Breast epithelium (tissue), 3 donors: ENCODE results near the gene RPL28.

Experiments
- CTCF ChIP-seq, 3 donors: fragments of 450-650 bp; IDR thresholded peaks; one replicate each; pipeline ENCODE4 v1.5.1; 2016 to 2017; ENCODE audit warnings: antibody characterized with exemption in 3 of 3, mild to moderate bottlenecking in 3 of 3, moderate library complexity in 3 of 3
- POLR2AphosphoS5 ChIP-seq, 3 donors: sonication (generic); formaldehyde crosslinking; IDR thresholded peaks; one replicate each; pipeline ENCODE4 v1.6.1; 2017; ENCODE audit warnings: antibody characterized with exemption in 3 of 3

- TF ChIP-seq CTCF (IDR thresholded peaks at IDR 0.05): no peak
- TF ChIP-seq POLR2AphosphoS5 (IDR thresholded peaks at IDR 0.05): no peak
Observed at GRCh38 chr19:55442372-55442961, 56.7 kb downstream of the RPL28 start.
